ENCODE data around the gene IFNA2.

- no peak for TF ChIP-seq POLR2AphosphoS5 (IDR thresholded peaks at IDR 0.05)
- TF ChIP-seq, protein P1, sequence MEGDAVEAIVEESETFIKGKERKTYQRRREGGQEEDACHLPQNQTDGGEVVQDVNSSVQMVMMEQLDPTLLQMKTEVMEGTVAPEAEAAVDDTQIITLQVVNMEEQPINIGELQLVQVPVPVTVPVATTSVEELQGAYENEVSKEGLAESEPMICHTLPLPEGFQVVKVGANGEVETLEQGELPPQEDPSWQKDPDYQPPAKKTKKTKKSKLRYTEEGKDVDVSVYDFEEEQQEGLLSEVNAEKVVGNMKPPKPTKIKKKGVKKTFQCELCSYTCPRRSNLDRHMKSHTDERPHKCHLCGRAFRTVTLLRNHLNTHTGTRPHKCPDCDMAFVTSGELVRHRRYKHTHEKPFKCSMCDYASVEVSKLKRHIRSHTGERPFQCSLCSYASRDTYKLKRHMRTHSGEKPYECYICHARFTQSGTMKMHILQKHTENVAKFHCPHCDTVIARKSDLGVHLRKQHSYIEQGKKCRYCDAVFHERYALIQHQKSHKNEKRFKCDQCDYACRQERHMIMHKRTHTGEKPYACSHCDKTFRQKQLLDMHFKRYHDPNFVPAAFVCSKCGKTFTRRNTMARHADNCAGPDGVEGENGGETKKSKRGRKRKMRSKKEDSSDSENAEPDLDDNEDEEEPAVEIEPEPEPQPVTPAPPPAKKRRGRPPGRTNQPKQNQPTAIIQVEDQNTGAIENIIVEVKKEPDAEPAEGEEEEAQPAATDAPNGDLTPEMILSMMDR (IDR thresholded peaks at IDR 0.05), result no peak
- no peak for TF ChIP-seq POLR2A (IDR thresholded peaks at IDR 0.05)
Observed at GRCh38 chr9:21413151-21413550, 28.0 kb upstream of the IFNA2 start.

Measured in suprapubic skin (tissue), 4 donors.